ENCODE data around the gene SPDYE8. TPM values are rescaled to one million over a fixed set of nuclear protein-coding genes. Genes with fewer than 3 reads are reported as not detected.
"Not testable (repeated sequence)": the region's sequence is repeated elsewhere in the genome, so short reads cannot be mapped to it uniquely, and the experiment has no call there.

The SPDYE8 gene
- total RNA-seq = not detected

- not testable (repeated sequence) for H3K4me3 ChIP-seq, H3K4me1 ChIP-seq, H3K36me3 ChIP-seq, ATAC-seq, H3K9me3 ChIP-seq, H3K27ac ChIP-seq, H3K27me3 ChIP-seq
- no CpG with 5 or more reads among the region's 8 CpGs for WGBS, 2 donors (ENCODE audit: low coverage in 1 of 2)
Measured at GRCh38 chr7:73029666-73030065, at the start of gene SPDYE8. SPDYE8 (minus strand) TSS chr7:73029766; CDS start chr7:73027966, 1,800 bp downstream.

- H3K36me3 ChIP-seq, H3K27ac ChIP-seq, H3K4me1 ChIP-seq, H3K4me3 ChIP-seq, H3K27me3 ChIP-seq, H3K9me3 ChIP-seq, ATAC-seq: not testable (repeated sequence)
- WGBS, 2 donors (ENCODE audit: low coverage in 1 of 2) = no CpG with 5 or more reads among the region's 8 CpGs
Measured at GRCh38 chr7:73057811-73058210, 28.2 kb upstream of the SPDYE8 start, which contains the start of gene SPDYE11. SPDYE11 (minus strand) TSS chr7:73057911; CDS start chr7:73056111, 1,800 bp downstream.

GRCh38 chr7:73006491-73006890 is 23.1 kb downstream of the SPDYE8 start:
- ATAC-seq, H3K27me3 ChIP-seq, H3K36me3 ChIP-seq, H3K9me3 ChIP-seq: not testable (repeated sequence)
- Histone ChIP-seq H3K27ac (peak overlapping the region; percentile 62 to 93 (median 86)), H3K4me3 (peak overlapping the region in 1 of 2 donors; percentile 61), H3K4me1 (peaks cover 0 to 12% (median 3%) of the 10 kb centered on the region in 3 donors)
- 8 to 11% methylated on average over 10 of the region's 10 CpGs for WGBS, 2 donors (ENCODE audit: low coverage in 1 of 2)

- H3K4me3 ChIP-seq = peak overlapping the region; percentile 61 to 71
- H3K27me3 ChIP-seq, H3K9me3 ChIP-seq, H3K36me3 ChIP-seq: not testable (repeated sequence)
- peak; percentile 95 for ATAC-seq
- peak; percentile 95 for TF ChIP-seq POLR2AphosphoS5 (IDR thresholded peaks at IDR 0.05)
- peak; percentile 81 to 91 for TF ChIP-seq POLR2A (IDR thresholded peaks at IDR 0.05)
- WGBS, 2 donors (ENCODE audit: low coverage in 1 of 2) = 1% methylated on average over 16 of the region's 66 CpGs; no CpG with 5 or more reads in 1 of the 2 donors
- peak overlapping the region; percentile 89 to 95 (median 93) for H3K27ac ChIP-seq
- H3K4me1 ChIP-seq = peaks cover 0 to 12% (median 3%) of the 10 kb centered on the region in 3 donors
Measured at GRCh38 chr7:73005693-73006447, 23.7 kb downstream of the SPDYE8 start.

GRCh38 chr7:73005356-73005692 is 24.2 kb downstream of the SPDYE8 start:
- not testable (repeated sequence) for H3K36me3 ChIP-seq, H3K27me3 ChIP-seq, H3K9me3 ChIP-seq
- peak; percentile 94 for ATAC-seq
- Histone ChIP-seq H3K27ac (peak overlapping the region; percentile 89 to 95 (median 93)), H3K4me1 (peaks cover 0 to 12% (median 3%) of the 10 kb centered on the region in 3 donors), H3K4me3 (peak overlapping the region; percentile 61 to 71)
- WGBS, 2 donors (ENCODE audit: low coverage in 1 of 2) = no CpG with 5 or more reads among the region's 30 CpGs

- not testable (repeated sequence) for H3K27ac ChIP-seq, H3K27me3 ChIP-seq, H3K36me3 ChIP-seq, H3K4me1 ChIP-seq, H3K9me3 ChIP-seq, ATAC-seq, H3K4me3 ChIP-seq
- no CpG with 5 or more reads among the region's 11 CpGs for WGBS, 2 donors (ENCODE audit: low coverage in 1 of 2)
Measured at GRCh38 chr7:72997887-72998468, 31.6 kb downstream of the SPDYE8 start.

- WGBS, 2 donors (ENCODE audit: low coverage in 1 of 2) = no CpG with 5 or more reads among the region's 8 CpGs
- not testable (repeated sequence) for H3K36me3 ChIP-seq, H3K4me3 ChIP-seq, H3K4me1 ChIP-seq, H3K9me3 ChIP-seq, H3K27ac ChIP-seq, H3K27me3 ChIP-seq
- peak; percentile 43 for ATAC-seq
Measured at GRCh38 chr7:72997447-72997846, 32.1 kb downstream of the SPDYE8 start.

GRCh38 chr7:72995484-72995883 is 34.1 kb downstream of the SPDYE8 start:
- ATAC-seq, H3K36me3 ChIP-seq, H3K9me3 ChIP-seq, H3K4me3 ChIP-seq, H3K4me1 ChIP-seq, H3K27ac ChIP-seq, H3K27me3 ChIP-seq: not testable (repeated sequence)
- WGBS, 2 donors (ENCODE audit: low coverage in 1 of 2) = 100% methylated on average over 3 of the region's 8 CpGs; no CpG with 5 or more reads in 1 of the 2 donors

- not testable (repeated sequence) for H3K27me3 ChIP-seq, H3K27ac ChIP-seq, H3K36me3 ChIP-seq, H3K4me1 ChIP-seq, H3K9me3 ChIP-seq, H3K4me3 ChIP-seq
- no CpG with 5 or more reads among the region's 14 CpGs for WGBS, 2 donors (ENCODE audit: low coverage in 1 of 2)
- ATAC-seq = peak; percentile 60
Measured at GRCh38 chr7:72990146-72990913, 39.2 kb downstream of the SPDYE8 start.

- not testable (repeated sequence) for H3K4me1 ChIP-seq, H3K27me3 ChIP-seq, H3K9me3 ChIP-seq, H3K4me3 ChIP-seq, H3K27ac ChIP-seq, ATAC-seq, H3K36me3 ChIP-seq
- WGBS, 2 donors (ENCODE audit: low coverage in 1 of 2) = no CpG with 5 or more reads among the region's 11 CpGs
Measured at GRCh38 chr7:72982084-72982483, 47.5 kb downstream of the SPDYE8 start.

- H3K27ac ChIP-seq, ATAC-seq: not testable (repeated sequence)
Measured at GRCh38 chr7:72980382-72980781, 49.2 kb downstream of the SPDYE8 start.

GRCh38 chr7:72976434-72976833 is 53.1 kb downstream of the SPDYE8 start:
- not testable (repeated sequence) for H3K27ac ChIP-seq, ATAC-seq, H3K27me3 ChIP-seq, H3K9me3 ChIP-seq, H3K4me3 ChIP-seq, H3K4me1 ChIP-seq, H3K36me3 ChIP-seq
- WGBS, 2 donors (ENCODE audit: low coverage in 1 of 2) = 80% methylated on average over 1 of the region's 12 CpGs; no CpG with 5 or more reads in 1 of the 2 donors

More at GRCh38 chr7:72980382-72980781, 49.2 kb downstream of the SPDYE8 start:
- not testable (repeated sequence) for H3K9me3 ChIP-seq, H3K4me3 ChIP-seq, H3K27me3 ChIP-seq, H3K4me1 ChIP-seq, H3K36me3 ChIP-seq
- no CpG with 5 or more reads among the region's 6 CpGs for WGBS, 2 donors (ENCODE audit: low coverage in 1 of 2)
